Upper lobe of right lung (tissue), 1 donor: Measurements from ENCODE around the gene HS6ST2. TPM values are rescaled to one million over a fixed set of nuclear protein-coding genes. Genes with fewer than 3 reads are reported as not detected.

ENCODE experiments used
- ATAC-seq: fragments of 200-7000 bp; cut with Tn5 transposase; one replicate; pipeline ENCODE4 v1.9.1; 2020; ENCODE audit warnings: mild to moderate bottlenecking, moderate library complexity
- DNase-seq: peaks from one replicate; pipeline ENCODE4 v3.0.0-alpha.2; 2020
- H3K27ac ChIP-seq: fragments of 200-600 bp; one replicate; pipeline ENCODE4 v1.8.0; 2022
- H3K27me3 ChIP-seq: fragments of 200-600 bp; one replicate; pipeline ENCODE4 v1.8.0; 2022; ENCODE audit warnings: mild to moderate bottlenecking
- H3K36me3 ChIP-seq: fragments of 200-600 bp; one replicate; pipeline ENCODE4 v1.8.0; 2022
- H3K4me1 ChIP-seq: fragments of 200-600 bp; one replicate; pipeline ENCODE4 v1.8.0; 2022
- H3K4me3 ChIP-seq: fragments of 200-600 bp; one replicate; pipeline ENCODE4 v1.8.0; 2022; ENCODE audit warnings: mild to moderate bottlenecking
- H3K9me3 ChIP-seq: fragments of 200-600 bp; one replicate; pipeline ENCODE4 v1.8.0; 2022
- intact Hi-C: fragments of 100-400 bp; cut with DNase I; formaldehyde crosslinking; loops from one replicate; pipeline ENCODE4 v1.11.0; 2022
- total RNA-seq: library from RNA; stranded (reverse); fragmentation: NEBNext Ultra II Directional; extraction: Animal tissue kit (Norgen Biotek cat#: 25700); gene quantifications from one replicate; pipeline ENCODE4 v1.2.1, GENCODE V29; 2021
- TF ChIP-seq, protein P1 (sequence below): fragments of 200-600 bp; IDR thresholded peaks from one replicate; pipeline ENCODE4 v1.8.0; 2022; ENCODE audit warnings: antibody characterized with exemption
- donor health status: DM: no; HTN: yes; CAD: no; lungs with severe emphysema.

The HS6ST2 gene
- total RNA-seq, 1 donor from 2014 or later, result 0.87 TPM

DNA sequence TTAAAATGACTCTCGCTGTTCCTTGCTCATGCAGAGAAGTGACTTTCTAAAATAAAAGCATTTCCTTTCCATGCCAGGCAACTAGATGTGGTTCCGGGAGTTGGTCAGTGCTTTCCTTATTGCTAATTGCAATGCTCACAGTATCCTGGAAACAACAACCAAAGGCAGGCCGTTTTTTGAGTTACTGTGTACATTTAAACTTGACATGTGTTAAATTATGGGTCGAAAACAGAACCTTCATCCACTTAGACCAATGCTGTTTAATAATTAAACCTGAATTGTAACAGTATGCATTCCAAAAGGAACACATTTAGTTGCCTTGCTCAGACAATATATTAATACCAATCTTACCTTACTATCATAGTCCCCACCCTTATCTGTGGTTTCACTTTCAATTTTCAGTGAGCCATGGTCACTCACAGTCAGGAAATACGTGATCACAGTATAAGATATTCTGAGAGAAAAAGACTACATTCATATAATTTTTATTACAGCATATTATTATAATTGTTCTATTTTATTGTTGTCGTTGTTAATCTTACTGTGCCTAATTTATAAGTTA is 102.6 kb downstream of the HS6ST2 start:
- no peaks in the 10 kb centered on the region for H3K36me3 ChIP-seq
- no peak for DNase-seq
- H3K9me3 ChIP-seq, result no peaks in the 10 kb centered on the region
- H3K27me3 ChIP-seq, result no peaks in the 10 kb centered on the region
- intact Hi-C loops, result no loop called here
- TF ChIP-seq, protein P1, sequence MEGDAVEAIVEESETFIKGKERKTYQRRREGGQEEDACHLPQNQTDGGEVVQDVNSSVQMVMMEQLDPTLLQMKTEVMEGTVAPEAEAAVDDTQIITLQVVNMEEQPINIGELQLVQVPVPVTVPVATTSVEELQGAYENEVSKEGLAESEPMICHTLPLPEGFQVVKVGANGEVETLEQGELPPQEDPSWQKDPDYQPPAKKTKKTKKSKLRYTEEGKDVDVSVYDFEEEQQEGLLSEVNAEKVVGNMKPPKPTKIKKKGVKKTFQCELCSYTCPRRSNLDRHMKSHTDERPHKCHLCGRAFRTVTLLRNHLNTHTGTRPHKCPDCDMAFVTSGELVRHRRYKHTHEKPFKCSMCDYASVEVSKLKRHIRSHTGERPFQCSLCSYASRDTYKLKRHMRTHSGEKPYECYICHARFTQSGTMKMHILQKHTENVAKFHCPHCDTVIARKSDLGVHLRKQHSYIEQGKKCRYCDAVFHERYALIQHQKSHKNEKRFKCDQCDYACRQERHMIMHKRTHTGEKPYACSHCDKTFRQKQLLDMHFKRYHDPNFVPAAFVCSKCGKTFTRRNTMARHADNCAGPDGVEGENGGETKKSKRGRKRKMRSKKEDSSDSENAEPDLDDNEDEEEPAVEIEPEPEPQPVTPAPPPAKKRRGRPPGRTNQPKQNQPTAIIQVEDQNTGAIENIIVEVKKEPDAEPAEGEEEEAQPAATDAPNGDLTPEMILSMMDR, result no peak
- H3K4me1 ChIP-seq, result no peaks in the 10 kb centered on the region
- no peak for ATAC-seq
- H3K4me3 ChIP-seq, result no peak overlapping the region
- H3K27ac ChIP-seq, result no peak overlapping the region

GRCh38 chrX:132853040-132853439 is 105.4 kb downstream of the HS6ST2 start:
- Histone ChIP-seq H3K36me3 (no peaks in the 10 kb centered on the region), H3K4me3 (no peak overlapping the region), H3K4me1 (no peaks in the 10 kb centered on the region), H3K9me3 (no peaks in the 10 kb centered on the region), H3K27me3 (no peaks in the 10 kb centered on the region), H3K27ac (no peak overlapping the region)
- ATAC-seq (no peak), DNase-seq (no peak)
- intact Hi-C loops, result no loop called here
- TF ChIP-seq, protein P1, result no peak

GRCh38 chrX:132848296-132848970 is 110.0 kb downstream of the HS6ST2 start:
- TF ChIP-seq, protein P1, result no peak
- Histone ChIP-seq H3K4me1 (no peaks in the 10 kb centered on the region), H3K36me3 (no peaks in the 10 kb centered on the region), H3K4me3 (no peak overlapping the region), H3K27me3 (no peaks in the 10 kb centered on the region), H3K27ac (no peak overlapping the region), H3K9me3 (no peaks in the 10 kb centered on the region)
- DNase-seq (no peak), ATAC-seq (no peak)
- intact Hi-C loops, result no loop called here

GRCh38 chrX:132843363-132843762 is 115.1 kb downstream of the HS6ST2 start:
- no peak for ATAC-seq
- Histone ChIP-seq H3K36me3 (no peaks in the 10 kb centered on the region), H3K27me3 (no peaks in the 10 kb centered on the region), H3K4me3 (no peak overlapping the region), H3K27ac (no peak overlapping the region), H3K9me3 (no peaks in the 10 kb centered on the region), H3K4me1 (no peaks in the 10 kb centered on the region)
- no peak for DNase-seq
- TF ChIP-seq, protein P1, result no peak
- intact Hi-C loops, result no loop called here

DNA sequence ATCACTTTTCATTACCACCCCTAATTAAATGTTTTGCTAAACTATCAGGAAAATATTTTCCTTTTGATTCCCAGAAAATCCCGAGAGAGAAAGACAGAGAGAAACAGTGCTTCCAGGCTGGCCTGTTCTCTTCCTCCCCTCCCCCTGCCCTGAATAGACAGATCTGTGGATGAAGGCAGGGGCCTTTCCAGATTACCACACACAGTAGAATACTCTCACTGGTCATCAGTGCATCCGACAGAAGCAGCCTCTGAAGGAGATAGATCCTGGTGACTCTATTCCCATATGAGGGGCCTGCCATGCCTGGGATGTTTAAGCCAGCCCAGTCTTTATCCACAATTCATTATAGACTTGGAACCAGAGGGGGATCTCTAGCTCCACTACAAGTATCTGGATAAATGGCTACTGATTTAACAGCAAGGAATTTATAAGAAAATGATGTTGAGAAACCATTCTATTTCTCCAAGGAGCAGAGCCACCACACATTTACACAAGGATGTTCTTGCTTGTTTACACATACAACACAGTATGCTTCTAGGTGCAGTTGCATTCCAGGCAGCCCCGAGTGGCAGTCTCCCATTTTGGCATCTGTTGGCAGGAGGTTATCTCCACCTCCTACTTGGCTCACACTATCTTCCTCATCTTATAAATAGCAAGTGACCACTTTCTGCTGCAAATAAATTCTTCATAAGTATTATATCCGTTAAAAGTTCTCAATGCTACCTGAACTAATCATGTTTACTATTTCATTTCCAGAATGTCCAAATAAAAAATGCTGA is 115.8 kb downstream of the HS6ST2 start:
- no peaks in the 10 kb centered on the region for H3K27me3 ChIP-seq

More for the DNA sequence above, 115.8 kb downstream of the HS6ST2 start:
- no peak for ATAC-seq
- H3K36me3 ChIP-seq, result no peaks in the 10 kb centered on the region
- H3K4me3 ChIP-seq, result no peak overlapping the region
- intact Hi-C loops, result no loop called here
- no peak for DNase-seq
- TF ChIP-seq, protein P1, result no peak
- no peaks in the 10 kb centered on the region for H3K4me1 ChIP-seq
- no peaks in the 10 kb centered on the region for H3K9me3 ChIP-seq
- no peak overlapping the region for H3K27ac ChIP-seq
